Measurements from ENCODE around the gene PPP1R3D. TPM values are rescaled to one million over a fixed set of nuclear protein-coding genes. Genes with fewer than 3 reads are reported as not detected.
"Not testable (repeated sequence)": the region's sequence is repeated elsewhere in the genome, so short reads cannot be mapped to it uniquely, and the experiment has no call there.

PPP1R3D gene
- total and polyA plus RNA-seq, 2 donors, result 8.0 to 8.5 TPM

DNA sequence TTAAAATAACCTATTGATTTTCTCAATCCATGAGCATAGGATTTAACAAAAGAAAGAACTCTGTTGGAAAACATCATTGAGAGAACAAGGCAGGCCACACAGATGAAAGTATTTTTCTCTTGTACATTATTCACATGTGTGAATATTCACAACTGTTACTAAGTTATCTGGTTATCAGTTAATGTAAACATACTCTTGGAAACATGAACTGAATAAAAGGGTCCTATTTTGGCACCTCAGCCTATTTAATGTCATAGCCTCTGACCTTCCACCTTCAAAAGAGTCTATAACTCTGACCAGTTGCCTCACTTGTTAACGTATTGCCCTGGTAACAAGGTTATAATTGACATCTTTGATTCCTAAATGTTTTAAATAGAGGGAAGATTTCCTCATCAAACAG lies 14.7 kb downstream of the PPP1R3D start:
- 83% methylated on average over 1 of the region's 1 CpG for WGBS
- no peak overlapping the region for H3K4me3 ChIP-seq (ENCODE audit: low read depth, low read length)
- no peak for DNase-seq (ENCODE audit: extremely low spot score)
- H3K27ac ChIP-seq (ENCODE audit: low read depth), result no peak overlapping the region
- H3K4me1 ChIP-seq (ENCODE audit: insufficient read depth), result no peaks in the 10 kb centered on the region
- H3K36me3 ChIP-seq (ENCODE audit: insufficient read depth), result no peaks in the 10 kb centered on the region

DNA sequence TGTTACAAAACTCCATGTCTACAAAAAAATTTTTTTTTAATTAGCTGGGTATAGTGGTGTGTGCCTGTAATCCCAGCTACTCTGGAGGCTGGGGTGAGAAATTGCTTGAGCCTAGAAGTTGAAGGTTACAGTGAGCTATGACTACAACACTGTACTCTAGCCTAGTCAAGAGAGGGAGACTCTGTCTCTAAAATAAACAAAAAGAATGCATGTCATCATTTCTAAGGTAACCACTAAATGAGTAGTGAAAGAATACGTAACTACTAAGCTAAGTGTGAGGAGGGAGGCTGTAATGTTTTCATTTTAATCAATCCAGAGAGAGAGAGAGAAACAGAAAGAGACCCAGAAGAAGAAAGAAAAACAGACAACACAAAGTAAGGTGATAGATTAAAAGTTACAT lies 16.6 kb downstream of the PPP1R3D start:
- DNase-seq (ENCODE audit: extremely low spot score), result no peak
- Histone ChIP-seq H3K36me3 (ENCODE audit: insufficient read depth) (no peaks in the 10 kb centered on the region), H3K27ac (ENCODE audit: low read depth) (no peak overlapping the region), H3K4me3 (ENCODE audit: low read depth, low read length) (no peak overlapping the region), H3K4me1 (ENCODE audit: insufficient read depth) (no peaks in the 10 kb centered on the region)
- 91% methylated on average over 1 of the region's 1 CpG for WGBS

DNA sequence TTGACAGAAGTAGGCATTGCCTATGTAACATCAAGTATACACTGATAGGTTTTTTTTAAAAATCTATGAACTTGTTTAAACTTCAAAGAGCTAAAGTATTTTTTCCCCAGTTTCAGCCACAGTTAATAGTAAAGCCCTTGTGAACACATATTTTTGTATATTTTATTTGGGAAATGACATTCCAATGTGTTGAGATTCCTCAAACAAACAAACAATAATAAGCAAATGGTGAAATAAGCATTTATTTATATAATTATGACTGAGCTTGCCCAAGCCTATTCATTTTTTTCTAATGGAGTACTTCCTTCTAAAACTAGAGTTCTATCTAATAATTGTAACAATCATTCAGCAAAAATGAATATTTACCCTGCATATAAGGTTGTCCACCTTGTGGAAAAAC lies 19.2 kb downstream of the PPP1R3D start:
- DNase-seq (ENCODE audit: extremely low spot score), result no peak
- H3K27ac ChIP-seq (ENCODE audit: low read depth), result no peak overlapping the region
- no peaks in the 10 kb centered on the region for H3K4me1 ChIP-seq (ENCODE audit: insufficient read depth)
- H3K4me3 ChIP-seq (ENCODE audit: low read depth, low read length), result no peak overlapping the region
- no peaks in the 10 kb centered on the region for H3K36me3 ChIP-seq (ENCODE audit: insufficient read depth)

DNA sequence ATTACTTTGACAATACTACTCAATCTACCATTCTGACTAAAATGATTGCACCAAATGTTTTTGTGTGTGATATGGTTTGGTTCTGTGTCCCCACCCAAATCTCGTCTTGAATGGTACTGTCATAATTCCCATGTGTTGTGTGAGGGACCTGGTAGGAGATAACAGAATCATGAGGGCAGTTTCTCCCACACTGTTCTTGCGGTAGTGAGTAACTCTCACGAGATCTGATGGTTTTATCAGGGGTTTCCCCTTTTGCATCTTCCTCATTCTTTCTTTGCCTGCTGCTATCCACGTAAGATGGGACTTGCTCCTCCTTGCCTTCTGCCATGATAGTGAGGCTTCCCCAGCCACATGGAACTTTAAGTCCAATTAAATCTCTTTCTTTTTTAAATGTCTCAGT lies 27.5 kb downstream of the PPP1R3D start:
- DNase-seq (ENCODE audit: extremely low spot score), result no peak
- H3K4me1 ChIP-seq (ENCODE audit: insufficient read depth), result no peaks in the 10 kb centered on the region

DNA sequence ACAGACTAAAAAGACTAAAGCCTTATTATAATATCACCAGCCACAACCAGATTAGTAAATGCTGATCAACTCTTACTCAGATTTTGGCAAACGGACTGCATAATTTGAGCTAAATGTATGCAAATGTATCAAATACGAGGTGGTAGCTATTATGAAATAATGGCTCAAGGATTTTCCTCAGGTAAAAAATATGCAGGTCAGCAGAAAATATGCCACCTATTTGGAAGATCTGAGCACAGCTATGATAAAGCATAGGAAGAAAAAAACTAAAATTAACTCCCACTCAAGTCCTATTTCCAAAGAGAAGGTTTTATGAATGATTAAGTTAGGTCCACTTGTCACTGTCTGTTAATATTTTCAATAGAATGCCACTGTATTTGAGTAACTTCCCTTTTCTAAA lies 29.1 kb downstream of the PPP1R3D start:
- H3K4me1 ChIP-seq (ENCODE audit: insufficient read depth), result no peaks in the 10 kb centered on the region
- no peaks in the 10 kb centered on the region for H3K36me3 ChIP-seq (ENCODE audit: insufficient read depth)
- 82% methylated on average over 2 of the region's 2 CpGs for WGBS

More for the DNA sequence above, 27.5 kb downstream of the PPP1R3D start:
- 57% methylated on average over 4 of the region's 4 CpGs for WGBS
- Histone ChIP-seq H3K27ac (ENCODE audit: low read depth) (no peak overlapping the region), H3K36me3 (ENCODE audit: insufficient read depth) (no peaks in the 10 kb centered on the region), H3K4me3 (ENCODE audit: low read depth, low read length) (no peak overlapping the region)

DNA sequence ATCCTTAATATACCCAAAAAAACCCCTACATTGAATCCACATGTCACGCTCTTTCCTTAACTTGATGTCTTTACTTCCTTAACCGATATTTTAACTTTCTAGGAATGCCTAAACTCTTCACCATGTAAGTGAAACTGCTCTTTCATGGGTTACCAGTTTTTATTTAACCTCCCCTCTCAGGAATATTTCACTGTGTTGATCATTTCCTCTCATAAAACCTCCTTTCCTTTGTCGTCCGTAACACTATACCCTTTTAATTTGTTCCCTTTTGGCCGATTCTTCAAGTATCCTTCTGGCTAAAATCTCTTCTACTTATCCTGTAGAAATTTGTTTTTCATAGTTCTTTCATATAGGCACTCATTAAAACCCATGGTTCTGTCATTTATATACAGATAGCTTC lies 31.2 kb downstream of the PPP1R3D start:
- H3K36me3 ChIP-seq (ENCODE audit: insufficient read depth), result no peaks in the 10 kb centered on the region
- 65% methylated on average over 5 of the region's 5 CpGs for WGBS
- H3K4me1 ChIP-seq (ENCODE audit: insufficient read depth), result no peaks in the 10 kb centered on the region
- no peak overlapping the region for H3K27ac ChIP-seq (ENCODE audit: low read depth)
- DNase-seq (ENCODE audit: extremely low spot score), result no peak
- no peak overlapping the region for H3K4me3 ChIP-seq (ENCODE audit: low read depth, low read length)

More for the DNA sequence above, 29.1 kb downstream of the PPP1R3D start:
- Histone ChIP-seq H3K27ac (ENCODE audit: low read depth) (no peak overlapping the region), H3K4me3 (ENCODE audit: low read depth, low read length) (no peak overlapping the region)
- no peak for DNase-seq (ENCODE audit: extremely low spot score)

DNA sequence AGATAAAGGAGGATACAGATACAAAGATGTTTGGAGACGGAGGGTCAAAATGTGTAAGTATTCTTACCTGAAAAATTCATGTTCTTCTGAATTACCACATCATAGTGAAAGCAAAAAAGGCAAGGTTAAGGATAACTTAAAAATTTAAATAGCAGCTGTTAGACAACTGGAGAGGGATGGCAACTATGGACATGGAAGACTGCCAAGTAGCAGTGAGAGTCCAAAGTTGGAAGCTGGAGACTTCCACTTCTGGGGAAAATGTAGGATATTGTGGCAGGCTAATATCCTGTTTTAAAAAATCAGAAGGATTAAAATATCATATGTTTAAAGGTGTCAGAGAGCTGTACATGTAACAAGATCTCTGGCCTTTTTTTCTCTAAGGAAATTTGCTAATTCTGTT lies 36.5 kb downstream of the PPP1R3D start:
- DNase-seq (ENCODE audit: extremely low spot score), result no peak
- 68% methylated on average over 1 of the region's 1 CpG for WGBS
- H3K36me3 ChIP-seq (ENCODE audit: insufficient read depth), result no peaks in the 10 kb centered on the region
- H3K4me1 ChIP-seq (ENCODE audit: insufficient read depth), result no peaks in the 10 kb centered on the region
- H3K27ac ChIP-seq (ENCODE audit: low read depth), result no peak overlapping the region
- no peak overlapping the region for H3K4me3 ChIP-seq (ENCODE audit: low read depth, low read length)

DNA sequence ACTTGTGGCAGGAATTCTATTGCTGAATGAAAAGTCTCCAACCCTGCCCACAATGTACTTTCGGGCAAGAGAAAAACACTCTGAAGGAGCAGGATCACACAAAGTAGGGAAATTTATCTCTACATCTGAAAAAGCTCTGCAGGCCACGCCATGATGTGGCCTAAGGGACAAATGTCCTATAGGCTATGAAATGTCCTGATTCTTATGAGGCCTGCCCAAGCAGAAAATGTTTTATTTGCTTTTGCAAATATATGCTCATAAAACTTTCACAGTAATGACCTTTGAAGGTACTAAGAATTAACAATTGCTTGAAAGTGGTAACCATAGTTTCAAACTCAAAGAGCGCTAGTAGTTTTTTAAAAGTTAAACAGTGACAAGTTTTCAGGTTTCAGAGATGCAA lies 37.6 kb downstream of the PPP1R3D start:
- no peak for DNase-seq (ENCODE audit: extremely low spot score)
- H3K36me3 ChIP-seq (ENCODE audit: insufficient read depth), result no peaks in the 10 kb centered on the region
- H3K4me1 ChIP-seq (ENCODE audit: insufficient read depth), result no peaks in the 10 kb centered on the region
- H3K4me3 ChIP-seq (ENCODE audit: low read depth, low read length), result no peak overlapping the region
- 79% methylated on average over 3 of the region's 3 CpGs for WGBS
- H3K27ac ChIP-seq (ENCODE audit: low read depth), result no peak overlapping the region

DNA sequence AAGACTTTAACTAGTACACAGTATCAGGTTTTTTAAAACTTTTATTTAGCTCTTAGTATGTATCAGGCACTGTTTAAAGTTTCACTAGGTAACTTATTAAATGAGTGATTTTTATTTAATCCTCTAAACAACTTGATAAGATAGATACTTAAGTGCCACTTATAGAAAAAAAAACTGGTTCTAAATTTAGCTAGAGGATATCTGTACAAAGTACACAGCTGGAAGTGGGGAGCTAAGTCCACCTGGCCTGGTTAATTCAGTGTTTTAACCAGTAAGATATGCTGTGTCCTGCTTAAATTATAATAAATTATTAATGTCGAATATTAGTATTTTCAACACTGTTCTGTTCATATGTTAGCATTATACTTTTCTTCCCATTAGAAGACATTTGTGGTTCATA lies 44.2 kb downstream of the PPP1R3D start:
- no peak for DNase-seq (ENCODE audit: extremely low spot score)
- 91% methylated on average over 1 of the region's 1 CpG for WGBS
- Histone ChIP-seq H3K36me3 (ENCODE audit: insufficient read depth) (no peaks in the 10 kb centered on the region), H3K4me1 (ENCODE audit: insufficient read depth) (no peaks in the 10 kb centered on the region), H3K27ac (ENCODE audit: low read depth) (no peak overlapping the region), H3K4me3 (ENCODE audit: low read depth, low read length) (no peak overlapping the region)

DNA sequence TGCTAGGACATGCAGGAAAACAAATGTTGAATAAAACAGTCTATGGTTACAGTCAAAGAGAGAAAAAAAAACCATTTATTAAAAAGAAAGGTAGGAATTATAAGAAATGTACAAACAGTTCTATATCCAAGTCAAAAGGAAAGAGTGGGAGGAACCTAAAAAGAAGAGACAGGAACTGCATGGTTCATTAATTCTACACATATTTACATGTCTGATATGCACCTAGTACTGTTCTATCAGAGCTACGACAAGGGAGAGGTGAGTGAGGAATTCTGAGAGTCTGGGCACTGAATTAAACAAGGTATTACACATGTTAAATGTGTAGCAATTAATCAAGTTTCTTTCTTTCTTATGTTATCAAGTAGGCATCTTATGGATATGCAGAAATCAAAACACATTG lies 48.5 kb downstream of the PPP1R3D start:
- Histone ChIP-seq H3K4me1 (ENCODE audit: insufficient read depth) (no peaks in the 10 kb centered on the region), H3K36me3 (ENCODE audit: insufficient read depth) (no peaks in the 10 kb centered on the region), H3K4me3 (ENCODE audit: low read depth, low read length) (no peak overlapping the region), H3K27ac (ENCODE audit: low read depth) (no peak overlapping the region)
- WGBS, result 85% methylated on average over 1 of the region's 1 CpG
- DNase-seq (ENCODE audit: extremely low spot score), result no peak

DNA sequence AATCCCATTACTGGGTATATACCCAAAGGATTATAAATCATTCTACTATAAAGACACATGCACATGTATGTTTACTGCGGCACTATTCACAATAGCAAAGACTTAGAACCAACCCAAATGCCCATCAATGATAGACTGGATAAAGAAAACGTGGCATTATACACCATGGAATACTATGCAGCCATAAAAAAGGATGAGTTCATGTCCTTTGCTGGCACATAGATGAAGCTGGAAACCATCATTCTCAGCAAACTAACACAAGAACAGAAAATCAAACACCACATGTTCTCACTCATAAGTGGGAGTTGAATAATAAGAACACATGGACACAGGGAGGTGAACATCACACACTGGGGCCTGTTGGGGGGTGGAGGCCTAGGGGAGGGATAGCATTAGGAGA lies 50.1 kb downstream of the PPP1R3D start:
- not testable (repeated sequence) for H3K4me1 ChIP-seq (ENCODE audit: insufficient read depth); H3K27ac ChIP-seq (ENCODE audit: low read depth); H3K36me3 ChIP-seq (ENCODE audit: insufficient read depth); DNase-seq (ENCODE audit: extremely low spot score); H3K4me3 ChIP-seq (ENCODE audit: low read depth, low read length)
- 82% methylated on average over 2 of the region's 2 CpGs for WGBS

DNA sequence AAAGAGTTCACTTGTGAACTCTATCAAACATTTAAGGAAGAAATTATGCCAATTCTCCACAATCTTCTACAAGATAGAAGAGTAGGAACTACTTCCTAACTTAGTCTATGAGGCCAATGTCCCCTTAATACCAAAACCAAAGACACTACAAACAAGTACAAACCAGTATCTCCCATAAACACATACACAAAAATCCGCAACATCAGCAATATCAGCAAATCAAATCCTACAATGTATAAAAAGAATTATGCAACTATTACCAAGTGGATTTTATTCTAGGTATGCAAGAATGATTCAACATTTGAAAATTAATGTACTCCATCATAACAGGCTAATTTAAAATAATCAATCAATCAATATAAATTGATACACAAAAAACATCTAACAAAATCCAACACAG lies 52.1 kb downstream of the PPP1R3D start:
- Histone ChIP-seq H3K4me3 (ENCODE audit: low read depth, low read length) (no peak overlapping the region), H3K4me1 (ENCODE audit: insufficient read depth) (no peaks in the 10 kb centered on the region), H3K27ac (ENCODE audit: low read depth) (no peak overlapping the region), H3K36me3 (ENCODE audit: insufficient read depth) (no peaks in the 10 kb centered on the region)
- 95% methylated on average over 1 of the region's 1 CpG for WGBS
- DNase-seq (ENCODE audit: extremely low spot score), result no peak

Other genes with a start within 250 kb of the PPP1R3D start
- gene SYCP2, start 6.7 kb downstream of the PPP1R3D start, total RNA-seq, result 6.7 TPM
- 1.2 TPM for gene SYCP2, start 6.7 kb downstream of the PPP1R3D start, polyA plus RNA-seq
- 11.6 TPM for gene FAM217B, start 84 bp upstream of the PPP1R3D start, total RNA-seq
- 6.0 TPM for gene FAM217B, start 84 bp upstream of the PPP1R3D start, polyA plus RNA-seq
- 4.1 TPM for gene CDH26, start 18.1 kb upstream of the PPP1R3D start, total RNA-seq
- 1.4 TPM for gene CDH26, start 18.1 kb upstream of the PPP1R3D start, polyA plus RNA-seq

Data from urinary bladder (tissue), 4 donors.